Right lobe of liver (tissue), 6 donors: ENCODE results near the gene HDAC4. TPM values are rescaled to one million over a fixed set of nuclear protein-coding genes. Genes with fewer than 3 reads are reported as not detected.

Source experiments
- ATAC-seq, 4 donors: fragments of 200-7000 bp; cut with Tn5 transposase; one replicate each; pipeline ENCODE4 v1.9.1; 2020; ENCODE audit warnings: mild to moderate bottlenecking in 4 of 4, moderate library complexity in 4 of 4
- DNase-seq, 3 donors: peaks; one replicate each; pipeline ENCODE4 v3.0.0-alpha.2; 2020
- H3K27ac ChIP-seq, 3 donors: fragments of 200-600 bp; one replicate each; pipeline ENCODE4 v1.8.0; 2022
- H3K27me3 ChIP-seq, 2 donors: fragments of 200-600 bp; one replicate each; pipeline ENCODE4 v1.8.0; 2022
- H3K36me3 ChIP-seq, 4 donors: fragments of 200-600 bp; sonication (generic) in 1 of 4; one replicate each; pipeline versions ENCODE4 v1.5.1 to v1.8.0; 2017 to 2022; ENCODE audit warnings: control low read depth in 1 of 4
- H3K4me1 ChIP-seq, 4 donors: fragments of 200-600 bp; sonication (generic) in 1 of 4; one replicate each; pipeline versions ENCODE4 v1.5.1 to v1.8.0; 2017 to 2022; ENCODE audit warnings: control low read depth in 1 of 4
- H3K4me3 ChIP-seq, 3 donors: fragments of 200-600 bp; one replicate each; pipeline ENCODE4 v1.8.0; 2022
- H3K9me3 ChIP-seq, 4 donors: fragments of 200-600 bp; sonication (generic) in 1 of 4; one replicate each; pipeline versions ENCODE4 v1.5.1 to v1.8.0; 2017 to 2022; ENCODE audit warnings: control low read depth in 1 of 4
- POLR2A ChIP-seq: fragments of 450-650 bp; IDR thresholded peaks from one replicate; pipeline ENCODE4 v1.6.1; 2017; ENCODE audit warnings: antibody characterized with exemption, mild to moderate bottlenecking
- WGBS: methylation state at CpG from one replicate; pipeline ENCODE4 v1.1.6; 2018; ENCODE audit warnings: low coverage, low lambda C conversion rate; ENCODE audit not compliant: insufficient coverage; ENCODE audit errors: missing lambda C conversion rate; 5-methylcytosine and 5-hydroxymethylcytosine counted together
- intact Hi-C, 2 donors: fragments of 100-400 bp; cut with DNase I; formaldehyde crosslinking; loops; one replicate each; pipeline versions ENCODE4 v1.11.2 to v1.14.1; 2022
- total RNA-seq, 6 experiments: library from RNA; depleted of rRNA in 2 of 6; stranded (reverse); fragments of >200 nt in 2 of 6; fragmentation: NEBNext Ultra II Directional in 3 of 6; extraction: Animal tissue kit (Norgen Biotek cat#: 25700) in 3 of 6; gene quantifications; one replicate each; pipeline versions ENCODE4 v1.1.0 to v1.2.4, GENCODE V29; 2016 to 2023
- TF ChIP-seq, protein P1 (sequence below), 4 donors: fragments of 200-600 bp in 3 of 4; fragments of 450-650 bp in 1 of 4; IDR thresholded peaks; one replicate each; pipeline versions ENCODE4 v1.5.1 to v1.8.0; 2016 to 2022; ENCODE audit warnings: antibody characterized with exemption in 4 of 4, mild to moderate bottlenecking in 2 of 4
- donor health status: DM: no; HTN: yes; CAD: no.
- donor health status: DM: no; HTN: no; CAD: no.
- donor health status: DM: no; HTN: no; CAD: no.
- donor health status: DM: no; HTN: yes; CAD: no.
- donor health status: DM: no; HTN: yes; CAD: no.

The HDAC4 gene
- total RNA-seq, 6 experiments from 2014 or later = 8.9 to 22.4 (median 14.7) TPM

DNA sequence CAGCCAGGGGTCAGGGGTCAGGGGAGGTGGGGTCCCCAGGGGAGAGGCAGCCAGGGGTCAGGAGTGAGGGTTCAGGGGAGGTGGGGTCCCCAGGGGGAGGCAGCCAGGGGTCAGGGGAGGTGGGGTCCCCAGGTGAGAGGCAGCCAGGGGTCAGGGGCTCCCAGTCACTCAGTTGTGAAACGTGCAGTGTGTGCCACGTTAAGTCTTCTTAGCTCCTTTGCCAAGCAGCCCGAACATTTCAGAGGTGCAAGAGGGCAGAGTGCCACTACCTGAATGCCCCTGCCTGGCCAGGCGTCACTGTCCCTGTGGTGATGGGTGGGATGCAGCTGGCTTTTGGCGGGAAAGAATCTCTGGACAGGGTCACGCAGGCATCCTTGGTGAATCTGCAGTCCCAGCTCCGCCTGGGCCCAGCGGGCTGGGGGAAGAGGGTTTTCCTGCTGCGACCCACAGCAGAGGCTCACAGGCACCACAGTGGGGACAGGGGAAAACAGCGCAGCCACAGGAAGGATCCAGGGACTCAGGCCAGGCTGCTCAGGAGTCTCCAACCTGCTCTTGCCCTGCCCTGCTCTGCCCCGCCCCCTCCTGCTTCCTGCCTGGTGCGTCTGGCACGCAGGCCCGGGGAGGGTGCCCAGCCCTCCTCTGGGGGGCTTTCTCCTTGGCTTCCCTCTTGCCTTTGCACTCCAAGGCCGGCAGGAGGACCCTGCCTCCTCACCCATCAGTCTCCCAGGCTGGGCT, 364.7 kb downstream of the HDAC4 start:
- Histone ChIP-seq H3K9me3 (no peaks in the 10 kb centered on the region), H3K4me3 (no peak overlapping the region), H3K27me3 (no peaks in the 10 kb centered on the region), H3K27ac (no peak overlapping the region), H3K36me3 (no peaks in the 10 kb centered on the region), H3K4me1 (no peaks in the 10 kb centered on the region)
- intact Hi-C loops = loop anchor here in 1 of 2 donors (5.0 kb wide), 1 partner anchor 841 kb away; no protein-coding TSS in a partner anchor
- 40% methylated on average over 3 of the region's 15 CpGs for WGBS
- no peak for DNase-seq
- ATAC-seq = no peak
- TF ChIP-seq, protein P1, sequence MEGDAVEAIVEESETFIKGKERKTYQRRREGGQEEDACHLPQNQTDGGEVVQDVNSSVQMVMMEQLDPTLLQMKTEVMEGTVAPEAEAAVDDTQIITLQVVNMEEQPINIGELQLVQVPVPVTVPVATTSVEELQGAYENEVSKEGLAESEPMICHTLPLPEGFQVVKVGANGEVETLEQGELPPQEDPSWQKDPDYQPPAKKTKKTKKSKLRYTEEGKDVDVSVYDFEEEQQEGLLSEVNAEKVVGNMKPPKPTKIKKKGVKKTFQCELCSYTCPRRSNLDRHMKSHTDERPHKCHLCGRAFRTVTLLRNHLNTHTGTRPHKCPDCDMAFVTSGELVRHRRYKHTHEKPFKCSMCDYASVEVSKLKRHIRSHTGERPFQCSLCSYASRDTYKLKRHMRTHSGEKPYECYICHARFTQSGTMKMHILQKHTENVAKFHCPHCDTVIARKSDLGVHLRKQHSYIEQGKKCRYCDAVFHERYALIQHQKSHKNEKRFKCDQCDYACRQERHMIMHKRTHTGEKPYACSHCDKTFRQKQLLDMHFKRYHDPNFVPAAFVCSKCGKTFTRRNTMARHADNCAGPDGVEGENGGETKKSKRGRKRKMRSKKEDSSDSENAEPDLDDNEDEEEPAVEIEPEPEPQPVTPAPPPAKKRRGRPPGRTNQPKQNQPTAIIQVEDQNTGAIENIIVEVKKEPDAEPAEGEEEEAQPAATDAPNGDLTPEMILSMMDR (IDR thresholded peaks at IDR 0.05) = no peak
- no peak for TF ChIP-seq POLR2A

DNA sequence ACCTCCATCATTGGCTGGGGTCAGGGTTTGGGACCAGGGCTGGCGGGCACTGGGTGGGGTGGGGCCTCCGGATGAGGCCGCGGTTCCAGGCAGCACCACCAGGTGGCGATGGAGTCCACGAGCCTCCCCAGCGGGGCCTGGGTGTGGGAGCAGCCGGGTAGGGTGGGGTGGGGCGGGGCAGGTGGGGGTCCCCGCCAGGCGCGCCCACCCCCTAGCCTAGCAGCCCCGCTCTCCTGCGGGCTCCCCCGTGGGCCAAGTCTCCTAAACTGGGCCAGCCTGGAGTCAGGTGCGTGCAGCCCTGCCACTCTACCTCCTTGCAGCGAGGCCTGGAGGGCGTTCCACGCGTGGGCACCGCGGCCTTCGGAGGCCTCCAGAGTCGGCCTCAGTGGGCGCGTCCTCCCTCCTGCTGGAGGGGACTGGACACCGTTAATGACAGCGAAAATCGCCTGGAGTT, 365.4 kb downstream of the HDAC4 start:
- ATAC-seq (peak; percentile 84 to 90 (median 88)), DNase-seq (peak; percentile 53 to 76 (median 65))
- Histone ChIP-seq H3K27ac (no peak overlapping the region), H3K9me3 (no peaks in the 10 kb centered on the region), H3K36me3 (no peaks in the 10 kb centered on the region), H3K4me3 (no peak overlapping the region), H3K4me1 (no peaks in the 10 kb centered on the region), H3K27me3 (no peaks in the 10 kb centered on the region)
- intact Hi-C loops = loop anchor here in 1 of 2 donors (5.0 kb wide), 1 partner anchor 842 kb away; no protein-coding TSS in a partner anchor
- TF ChIP-seq, protein P1 (IDR thresholded peaks at IDR 0.05) = peak; percentile 58 to 90 (median 86)
- no peak for TF ChIP-seq POLR2A
- WGBS = no CpG with 5 or more reads among the region's 29 CpGs

DNA sequence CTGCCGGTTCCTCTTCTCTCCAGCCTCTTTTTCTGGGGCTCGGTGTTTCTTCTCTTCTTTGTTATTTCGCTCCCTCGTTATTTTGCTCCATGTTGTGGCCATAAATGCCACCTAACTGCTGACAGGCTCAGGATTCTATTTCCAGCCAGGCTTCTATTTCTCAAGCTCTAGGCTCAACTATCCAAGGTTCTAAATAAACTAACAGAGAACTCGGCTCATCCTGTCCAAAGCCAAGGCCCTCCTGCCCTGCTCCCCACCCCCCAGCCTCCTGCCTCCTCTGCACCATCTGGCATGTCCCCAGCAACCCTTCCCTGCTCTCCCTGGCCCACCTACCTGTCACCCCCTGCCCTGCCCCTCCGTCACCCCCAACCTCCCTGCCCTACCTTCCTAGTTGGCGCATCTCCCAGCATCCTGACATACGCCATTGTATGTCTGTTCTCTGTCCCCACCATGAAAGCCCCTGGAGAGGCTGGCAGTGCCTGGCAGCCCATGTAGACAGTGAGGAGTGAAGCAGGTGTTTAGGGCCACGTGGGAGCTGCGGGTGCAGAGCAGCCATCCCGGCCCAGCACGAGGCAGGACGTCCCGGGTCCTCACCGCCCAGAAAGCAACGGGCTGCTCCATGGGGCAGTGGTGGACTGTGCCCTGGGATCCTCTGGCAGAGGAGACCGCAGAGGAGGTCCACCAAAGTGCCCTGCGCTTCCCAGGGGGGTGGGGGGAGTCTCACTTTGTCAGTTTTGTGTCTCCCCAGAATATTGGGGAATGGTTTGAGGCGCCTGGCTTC, 366.1 kb downstream of the HDAC4 start:
- Histone ChIP-seq H3K4me1 (no peaks in the 10 kb centered on the region), H3K9me3 (no peaks in the 10 kb centered on the region), H3K27me3 (no peaks in the 10 kb centered on the region), H3K27ac (no peak overlapping the region), H3K4me3 (no peak overlapping the region), H3K36me3 (no peaks in the 10 kb centered on the region)
- ATAC-seq (no peak), DNase-seq (no peak)
- TF ChIP-seq, protein P1 (IDR thresholded peaks at IDR 0.05) = no peak
- TF ChIP-seq POLR2A = no peak
- WGBS = 49% methylated on average over 9 of the region's 19 CpGs
- intact Hi-C loops = loop anchor here in 1 of 2 donors (5.0 kb wide), 1 partner anchor 843 kb away; no protein-coding TSS in a partner anchor

DNA sequence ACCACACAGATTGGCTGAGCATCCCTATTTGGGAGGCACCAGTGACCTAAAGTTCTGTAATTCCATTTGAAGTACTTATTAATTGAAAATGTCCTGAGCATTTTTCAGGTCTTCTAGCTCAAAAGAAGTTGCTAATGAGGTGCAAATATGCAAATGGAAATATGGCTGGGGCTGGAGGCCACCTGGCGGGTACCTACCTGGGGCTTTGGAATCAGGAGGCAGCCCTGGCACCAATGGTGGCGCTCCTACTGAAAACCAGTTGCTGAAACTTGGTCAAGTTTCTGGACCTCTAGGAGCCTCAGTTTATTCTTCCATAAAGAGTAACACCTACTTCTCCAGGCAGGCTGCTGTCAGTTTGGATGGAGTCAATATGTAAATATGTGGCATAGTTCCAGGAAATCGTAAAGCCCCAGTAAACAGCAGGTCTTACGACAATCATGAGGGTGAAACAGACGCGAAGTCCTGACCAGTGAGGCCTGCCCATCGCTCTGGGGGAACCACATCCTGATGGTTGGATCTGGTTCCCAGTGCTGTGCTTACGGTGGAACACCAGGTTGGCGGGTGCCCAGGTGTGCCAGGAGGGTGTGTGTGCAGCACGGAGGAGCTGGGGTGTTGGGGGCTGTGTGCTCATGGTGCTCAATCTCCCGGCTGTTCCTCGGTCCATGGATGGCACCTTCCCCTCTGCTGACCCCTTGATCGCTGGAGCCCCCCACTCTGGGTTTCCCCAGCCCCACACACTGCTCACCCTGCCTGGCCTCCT, 366.8 kb downstream of the HDAC4 start:
- intact Hi-C loops = no loop called here
- DNase-seq = no peak

More for the DNA sequence above, 366.8 kb downstream of the HDAC4 start:
- H3K4me1 ChIP-seq = no peaks in the 10 kb centered on the region
- no peak overlapping the region for H3K27ac ChIP-seq
- WGBS = 100% methylated on average over 2 of the region's 13 CpGs
- no peaks in the 10 kb centered on the region for H3K36me3 ChIP-seq
- no peak for ATAC-seq
- no peak overlapping the region for H3K4me3 ChIP-seq
- no peaks in the 10 kb centered on the region for H3K27me3 ChIP-seq
- no peak for TF ChIP-seq POLR2A
- TF ChIP-seq, protein P1 (IDR thresholded peaks at IDR 0.05) = no peak
- no peaks in the 10 kb centered on the region for H3K9me3 ChIP-seq
